SK-N-SH treated with all-trans-retinoic acid at 6 μM for 48 hours (cell line): ENCODE results near the gene BRD1.

Experiments
- ATAC-seq: fragments of 200-7000 bp; cut with Tn5 transposase; 3 replicates; pipeline ENCODE4 v1.9.1; 2020; ENCODE audit warnings: mild to moderate bottlenecking, moderate library complexity
- ARNTL ChIP-seq: fragments of 450-650 bp; formaldehyde crosslinking; IDR thresholded peaks from 2 replicates; pipeline ENCODE4 v1.5.0; 2020; ENCODE audit warnings: low read depth, mild to moderate bottlenecking, moderate library complexity, borderline replicate concordance
- BACH2 ChIP-seq: fragments of 250-450 bp; sonication (Bioruptor Pico); IDR thresholded peaks from 2 replicates; pipeline ENCODE4 v1.9.0; 2021; ENCODE audit warnings: mild to moderate bottlenecking, borderline replicate concordance
- CSDC2 ChIP-seq: fragments of 250-450 bp; sonication (Bioruptor Pico); IDR thresholded peaks from 2 replicates; pipeline ENCODE4 v1.5.0; 2020; ENCODE audit warnings: mild to moderate bottlenecking, moderate library complexity
- ESRRG ChIP-seq: fragments of 250-450 bp; sonication (Bioruptor Pico); IDR thresholded peaks from 2 replicates; pipeline ENCODE4 v1.6.1; 2021; ENCODE audit warnings: mild to moderate bottlenecking
- GLIS3 ChIP-seq: fragments of 250-450 bp; sonication (Bioruptor Pico); IDR thresholded peaks from 2 replicates; pipeline ENCODE4 v1.5.0; 2020; ENCODE audit warnings: mild to moderate bottlenecking, moderate library complexity
- ISL1 ChIP-seq: fragments of 250-450 bp; sonication (Bioruptor Pico); IDR thresholded peaks from 2 replicates; pipeline ENCODE4 v2.1.2; 2022; ENCODE audit warnings: mild to moderate bottlenecking, moderate library complexity
- OSR1 ChIP-seq: fragments of 250-450 bp; sonication (Bioruptor Pico); IDR thresholded peaks from 2 replicates; pipeline ENCODE4 v1.8.0; 2022; ENCODE audit warnings: moderate library complexity, mild to moderate bottlenecking, inconsistent platforms
- PPARA ChIP-seq: fragments of 250-450 bp; sonication (Bioruptor Pico); IDR thresholded peaks from 2 replicates; pipeline ENCODE4 v1.5.0; 2020; ENCODE audit warnings: mild to moderate bottlenecking, borderline replicate concordance
- RARB ChIP-seq: fragments of 250-450 bp; sonication (Bioruptor Pico); IDR thresholded peaks from 2 replicates; pipeline ENCODE4 v1.8.0; 2021; ENCODE audit warnings: mild to moderate bottlenecking, moderate library complexity
- SNAI2 ChIP-seq: fragments of 250-450 bp; sonication (Bioruptor Pico); IDR thresholded peaks from 2 replicates; pipeline ENCODE4 v1.5.0; 2020; ENCODE audit warnings: mild to moderate bottlenecking, moderate library complexity
- TCF4 ChIP-seq: fragments of 250-450 bp; sonication (Bioruptor Pico); IDR thresholded peaks from 2 replicates; pipeline ENCODE4 v1.8.0; 2021; ENCODE audit warnings: mild to moderate bottlenecking, moderate library complexity, borderline replicate concordance
- TOX ChIP-seq: fragments of 250-450 bp; sonication (Bioruptor Pico); IDR thresholded peaks from 2 replicates; pipeline ENCODE4 v1.8.0; 2021; ENCODE audit warnings: mild to moderate bottlenecking, moderate library complexity, borderline replicate concordance
- ZC3H10 ChIP-seq: fragments of 250-450 bp; sonication (Bioruptor Pico); IDR thresholded peaks from 2 replicates; pipeline ENCODE4 v1.5.1; 2021; ENCODE audit warnings: mild to moderate bottlenecking, moderate library complexity
- ZFP3 ChIP-seq: fragments of 250-450 bp; sonication (Bioruptor Pico); IDR thresholded peaks from 2 replicates; pipeline ENCODE4 v1.5.0; 2020; ENCODE audit warnings: mild to moderate bottlenecking, moderate library complexity
- ZFP30 ChIP-seq: fragments of 450-650 bp; formaldehyde crosslinking; IDR thresholded peaks from 2 replicates; pipeline ENCODE4 v1.5.0; 2022; ENCODE audit warnings: mild to moderate bottlenecking, moderate library complexity
- ZNF565 ChIP-seq: fragments of 450-650 bp; formaldehyde crosslinking; conservative IDR thresholded peaks from 2 replicates; pipeline ENCODE4 v1.5.0; 2020; ENCODE audit warnings: low read depth, mild to moderate bottlenecking, moderate library complexity
- ZNF70 ChIP-seq: fragments of 450-650 bp; formaldehyde crosslinking; IDR thresholded peaks from 2 replicates; pipeline ENCODE4 v1.5.0; 2020; ENCODE audit warnings: mild to moderate bottlenecking, moderate library complexity
- ZNF8 ChIP-seq: fragments of 450-650 bp; formaldehyde crosslinking; IDR thresholded peaks from 2 replicates; pipeline ENCODE4 v1.5.0; 2020; ENCODE audit warnings: mild to moderate bottlenecking, moderate library complexity
- TF ChIP-seq, protein P1 (sequence below): fragments of 250-450 bp; sonication (Bioruptor Pico); IDR thresholded peaks from 2 replicates; pipeline ENCODE4 v1.8.0; 2020; ENCODE audit warnings: mild to moderate bottlenecking, moderate library complexity, borderline replicate concordance
- TF ChIP-seq, protein P2 (sequence below): fragments of 250-450 bp; sonication (Bioruptor Pico); IDR thresholded peaks from 2 replicates; pipeline ENCODE4 v1.8.0; 2021; ENCODE audit warnings: low read depth, mild to moderate bottlenecking, moderate library complexity, borderline replicate concordance
- TF ChIP-seq, protein P3 (sequence below): fragments of 250-450 bp; sonication (Bioruptor Pico); IDR thresholded peaks from 2 replicates; pipeline ENCODE4 v1.5.1; 2021; ENCODE audit warnings: mild to moderate bottlenecking, moderate library complexity
- TF ChIP-seq, protein P4 (sequence below): fragments of 250-450 bp; sonication (Bioruptor Pico); IDR thresholded peaks from 2 replicates; pipeline ENCODE4 v1.5.0; 2020; ENCODE audit warnings: mild to moderate bottlenecking, moderate library complexity

The BRD1 gene

DNA sequence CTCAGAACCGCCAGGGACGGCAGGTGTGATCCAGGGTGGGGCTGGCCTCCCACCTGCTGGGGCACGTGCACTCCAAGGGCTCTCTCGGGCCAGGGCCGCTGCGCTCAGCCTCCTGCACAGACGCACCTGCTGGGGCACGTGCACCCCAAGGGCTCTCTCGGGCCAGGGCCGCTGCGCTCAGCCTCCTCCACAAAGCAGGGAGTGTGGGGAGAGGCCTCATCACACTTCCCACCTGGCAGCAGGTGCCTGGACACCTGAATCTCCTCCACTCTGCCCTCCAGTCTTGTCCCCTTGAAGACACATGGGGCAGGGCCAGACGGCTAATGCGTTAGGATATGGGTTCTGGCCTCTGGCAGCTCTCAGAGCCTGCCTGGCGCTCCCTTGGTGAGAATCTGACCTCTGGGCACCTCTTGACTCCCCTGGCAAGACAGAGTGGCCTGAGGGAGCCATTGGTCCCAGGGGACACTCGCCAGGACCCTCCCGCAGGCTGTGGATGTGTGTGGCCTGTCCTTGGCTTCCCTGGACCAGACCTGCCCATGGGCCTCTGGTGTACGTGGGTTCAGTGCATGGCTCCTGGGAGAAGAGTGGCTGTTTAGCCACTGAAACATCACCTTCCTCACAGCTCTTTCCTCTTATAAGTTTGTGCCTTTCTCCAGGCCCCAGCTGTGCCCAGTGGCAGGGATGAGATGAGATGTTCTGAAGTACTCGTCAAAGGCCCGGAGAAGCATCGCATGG, 73.5 kb downstream of the BRD1 start:
- ATAC-seq = no peak; the same call in 1 of the 3 replicates
- TF ChIP-seq SNAI2 (CRISPR knock-in tag) (no peak), ZNF8 (CRISPR knock-in tag) (no peak), RARB (CRISPR knock-in tag) (no peak), ZNF70 (CRISPR knock-in tag) (no peak), PPARA (CRISPR knock-in tag) (no peak), ZNF565 (CRISPR knock-in tag) (no peak), TCF4 (CRISPR knock-in tag) (no peak), OSR1 (CRISPR knock-in tag) (no peak), ISL1 (CRISPR knock-in tag) (no peak), TOX (CRISPR knock-in tag) (no peak), ARNTL (CRISPR knock-in tag) (no peak), ZC3H10 (no peak), CSDC2 (CRISPR knock-in tag) (no peak)
- TF ChIP-seq, protein P1, sequence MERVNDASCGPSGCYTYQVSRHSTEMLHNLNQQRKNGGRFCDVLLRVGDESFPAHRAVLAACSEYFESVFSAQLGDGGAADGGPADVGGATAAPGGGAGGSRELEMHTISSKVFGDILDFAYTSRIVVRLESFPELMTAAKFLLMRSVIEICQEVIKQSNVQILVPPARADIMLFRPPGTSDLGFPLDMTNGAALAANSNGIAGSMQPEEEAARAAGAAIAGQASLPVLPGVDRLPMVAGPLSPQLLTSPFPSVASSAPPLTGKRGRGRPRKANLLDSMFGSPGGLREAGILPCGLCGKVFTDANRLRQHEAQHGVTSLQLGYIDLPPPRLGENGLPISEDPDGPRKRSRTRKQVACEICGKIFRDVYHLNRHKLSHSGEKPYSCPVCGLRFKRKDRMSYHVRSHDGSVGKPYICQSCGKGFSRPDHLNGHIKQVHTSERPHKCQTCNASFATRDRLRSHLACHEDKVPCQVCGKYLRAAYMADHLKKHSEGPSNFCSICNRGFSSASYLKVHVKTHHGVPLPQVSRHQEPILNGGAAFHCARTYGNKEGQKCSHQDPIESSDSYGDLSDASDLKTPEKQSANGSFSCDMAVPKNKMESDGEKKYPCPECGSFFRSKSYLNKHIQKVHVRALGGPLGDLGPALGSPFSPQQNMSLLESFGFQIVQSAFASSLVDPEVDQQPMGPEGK = no peak
- TF ChIP-seq, protein P2, sequence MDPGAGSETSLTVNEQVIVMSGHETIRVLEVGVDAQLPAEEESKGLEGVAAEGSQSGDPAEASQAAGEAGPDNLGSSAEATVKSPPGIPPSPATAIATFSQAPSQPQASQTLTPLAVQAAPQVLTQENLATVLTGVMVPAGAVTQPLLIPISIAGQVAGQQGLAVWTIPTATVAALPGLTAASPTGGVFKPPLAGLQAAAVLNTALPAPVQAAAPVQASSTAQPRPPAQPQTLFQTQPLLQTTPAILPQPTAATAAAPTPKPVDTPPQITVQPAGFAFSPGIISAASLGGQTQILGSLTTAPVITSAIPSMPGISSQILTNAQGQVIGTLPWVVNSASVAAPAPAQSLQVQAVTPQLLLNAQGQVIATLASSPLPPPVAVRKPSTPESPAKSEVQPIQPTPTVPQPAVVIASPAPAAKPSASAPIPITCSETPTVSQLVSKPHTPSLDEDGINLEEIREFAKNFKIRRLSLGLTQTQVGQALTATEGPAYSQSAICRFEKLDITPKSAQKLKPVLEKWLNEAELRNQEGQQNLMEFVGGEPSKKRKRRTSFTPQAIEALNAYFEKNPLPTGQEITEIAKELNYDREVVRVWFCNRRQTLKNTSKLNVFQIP = no peak
- TF ChIP-seq, all 23 proteins: peak for 0

DNA sequence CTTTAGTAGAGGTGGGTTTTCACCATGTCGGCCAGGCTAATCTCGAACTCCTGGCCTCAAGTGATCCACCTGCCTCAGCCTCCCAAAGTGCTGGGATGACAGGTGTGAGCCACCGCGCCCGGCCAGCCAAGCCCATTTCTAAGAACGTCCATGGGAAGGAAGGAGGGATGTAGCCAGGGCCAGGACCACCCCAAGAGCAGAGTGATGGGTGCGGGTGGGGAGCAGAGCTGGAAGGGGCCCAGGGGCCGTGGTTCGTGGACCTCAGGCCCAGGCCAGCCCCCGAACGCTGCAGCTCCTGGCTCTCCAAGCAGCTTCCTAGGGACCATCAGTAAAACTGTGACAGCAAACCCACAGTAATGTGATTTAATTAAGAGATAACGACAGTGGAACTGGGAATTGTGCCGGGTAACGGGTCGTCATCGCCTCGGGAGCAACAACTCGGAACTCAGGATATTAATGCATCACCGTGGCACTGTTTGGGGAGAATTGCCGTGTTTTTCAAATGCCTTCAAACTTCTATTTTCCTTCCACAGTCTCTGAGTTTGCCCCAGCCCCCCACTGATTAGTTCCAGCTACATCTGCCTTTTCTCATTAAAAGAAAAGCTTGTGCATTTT, 74.3 kb downstream of the BRD1 start:
- ATAC-seq = no peak

More for the DNA sequence above, 74.3 kb downstream of the BRD1 start:
- TF ChIP-seq ZNF565 (CRISPR knock-in tag) (no peak), ARNTL (CRISPR knock-in tag) (no peak), ZNF8 (CRISPR knock-in tag) (no peak), ESRRG (CRISPR knock-in tag) (no peak), TCF4 (CRISPR knock-in tag) (no peak), CSDC2 (CRISPR knock-in tag) (no peak), RARB (CRISPR knock-in tag) (no peak), TOX (CRISPR knock-in tag) (no peak), GLIS3 (CRISPR knock-in tag) (no peak), ISL1 (CRISPR knock-in tag) (no peak), ZFP30 (CRISPR knock-in tag) (no peak), ZNF70 (CRISPR knock-in tag) (no peak), ZFP3 (no peak), BACH2 (no peak), OSR1 (CRISPR knock-in tag) (no peak)
- TF ChIP-seq, protein P3, sequence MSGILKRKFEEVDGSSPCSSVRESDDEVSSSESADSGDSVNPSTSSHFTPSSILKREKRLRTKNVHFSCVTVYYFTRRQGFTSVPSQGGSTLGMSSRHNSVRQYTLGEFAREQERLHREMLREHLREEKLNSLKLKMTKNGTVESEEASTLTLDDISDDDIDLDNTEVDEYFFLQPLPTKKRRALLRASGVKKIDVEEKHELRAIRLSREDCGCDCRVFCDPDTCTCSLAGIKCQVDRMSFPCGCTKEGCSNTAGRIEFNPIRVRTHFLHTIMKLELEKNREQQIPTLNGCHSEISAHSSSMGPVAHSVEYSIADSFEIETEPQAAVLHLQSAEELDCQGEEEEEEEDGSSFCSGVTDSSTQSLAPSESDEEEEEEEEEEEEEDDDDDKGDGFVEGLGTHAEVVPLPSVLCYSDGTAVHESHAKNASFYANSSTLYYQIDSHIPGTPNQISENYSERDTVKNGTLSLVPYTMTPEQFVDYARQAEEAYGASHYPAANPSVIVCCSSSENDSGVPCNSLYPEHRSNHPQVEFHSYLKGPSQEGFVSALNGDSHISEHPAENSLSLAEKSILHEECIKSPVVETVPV (CRISPR knock-in tag) = no peak
- TF ChIP-seq, protein P1 = no peak
- TF ChIP-seq, protein P2 = no peak
- TF ChIP-seq, protein P4, sequence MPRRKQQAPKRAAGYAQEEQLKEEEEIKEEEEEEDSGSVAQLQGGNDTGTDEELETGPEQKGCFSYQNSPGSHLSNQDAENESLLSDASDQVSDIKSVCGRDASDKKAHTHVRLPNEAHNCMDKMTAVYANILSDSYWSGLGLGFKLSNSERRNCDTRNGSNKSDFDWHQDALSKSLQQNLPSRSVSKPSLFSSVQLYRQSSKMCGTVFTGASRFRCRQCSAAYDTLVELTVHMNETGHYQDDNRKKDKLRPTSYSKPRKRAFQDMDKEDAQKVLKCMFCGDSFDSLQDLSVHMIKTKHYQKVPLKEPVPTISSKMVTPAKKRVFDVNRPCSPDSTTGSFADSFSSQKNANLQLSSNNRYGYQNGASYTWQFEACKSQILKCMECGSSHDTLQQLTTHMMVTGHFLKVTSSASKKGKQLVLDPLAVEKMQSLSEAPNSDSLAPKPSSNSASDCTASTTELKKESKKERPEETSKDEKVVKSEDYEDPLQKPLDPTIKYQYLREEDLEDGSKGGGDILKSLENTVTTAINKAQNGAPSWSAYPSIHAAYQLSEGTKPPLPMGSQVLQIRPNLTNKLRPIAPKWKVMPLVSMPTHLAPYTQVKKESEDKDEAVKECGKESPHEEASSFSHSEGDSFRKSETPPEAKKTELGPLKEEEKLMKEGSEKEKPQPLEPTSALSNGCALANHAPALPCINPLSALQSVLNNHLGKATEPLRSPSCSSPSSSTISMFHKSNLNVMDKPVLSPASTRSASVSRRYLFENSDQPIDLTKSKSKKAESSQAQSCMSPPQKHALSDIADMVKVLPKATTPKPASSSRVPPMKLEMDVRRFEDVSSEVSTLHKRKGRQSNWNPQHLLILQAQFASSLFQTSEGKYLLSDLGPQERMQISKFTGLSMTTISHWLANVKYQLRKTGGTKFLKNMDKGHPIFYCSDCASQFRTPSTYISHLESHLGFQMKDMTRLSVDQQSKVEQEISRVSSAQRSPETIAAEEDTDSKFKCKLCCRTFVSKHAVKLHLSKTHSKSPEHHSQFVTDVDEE (CRISPR knock-in tag) = no peak
